ENCODE data around the gene LIN52. TPM values are rescaled to one million over a fixed set of nuclear protein-coding genes. Genes with fewer than 3 reads are reported as not detected.

LIN52 gene
- total and polyA plus RNA-seq, 2 of the 8 experiments (the other 6 are each of a cell fraction or from before 2014, with no cell fraction given): 6.8 to 11.6 TPM

GRCh38 chr14:74064426-74064825 is 20.3 kb upstream of the LIN52 start:
- H3K4me2 ChIP-seq (ENCODE audit: insufficient read depth in 1 of 2, low read depth in 2 of 2, low read length in 2 of 2): no peak overlapping the region
- peaks cover 0 to 45% (median 9%) of the 10 kb centered on the region in 4 experiments; a peak in 6 of 8 replicates for H3K36me3 ChIP-seq (ENCODE audit: control insufficient read depth in 2 of 4, insufficient read depth in 4 of 4, low read length in 3 of 4)
- H4K5ac ChIP-seq (ENCODE audit: insufficient read length, low read depth, low read length): no peak overlapping the region
- FAIRE-seq: no peak
- no peak overlapping the region for H2AK5ac ChIP-seq (ENCODE audit: low read depth, low read length)
- no peaks in the 10 kb centered on the region for H3K79me1 ChIP-seq (ENCODE audit: low read depth, low read length)
- H3K56ac ChIP-seq (replicated peaks; ENCODE audit: insufficient read length, low read depth, low read length): no peak overlapping the region
- no peak overlapping the region for H3K9ac ChIP-seq (replicated peaks in 1 of 4; ENCODE audit: extremely low read depth in 1 of 4, low read depth in 3 of 4, low read length in 3 of 4)
- no peak overlapping the region for H3K18ac ChIP-seq (ENCODE audit: extremely low read depth, low read length)
- no peak overlapping the region for H4K91ac ChIP-seq (replicated peaks; ENCODE audit: insufficient read length, low read length)
- H3K23me2 ChIP-seq (ENCODE audit: low read depth, low read length): no peaks in the 10 kb centered on the region
- H2BK12ac ChIP-seq (ENCODE audit: low read depth, low read length): no peak overlapping the region
- H3K79me2 ChIP-seq (ENCODE audit: control insufficient read depth in 1 of 2, insufficient read depth in 2 of 2, low read length in 2 of 2): no peaks in the 10 kb centered on the region
- H3K27me3 ChIP-seq (replicated peaks in 1 of 4; ENCODE audit: control insufficient read depth in 3 of 4, extremely low read depth in 1 of 4, insufficient read depth in 3 of 4, low read length in 3 of 4): no peaks in the 10 kb centered on the region
- ChIA-PET POLR2A (ENCODE audit: partially characterized antibody) (no interaction called here), CTCF (ENCODE audit: partially characterized antibody) (interaction anchor here (0.6 to 1.2 kb wide), 2 partner anchors 13 to 187 kb away, joined by 3 read pairs; no protein-coding TSS in a partner anchor)
- no peak overlapping the region for H2BK120ac ChIP-seq (replicated peaks; ENCODE audit: low read depth, low read length)
- H4K8ac ChIP-seq (ENCODE audit: extremely low read depth, insufficient read depth, low read length): no peak overlapping the region
- no peak overlapping the region for H2BK15ac ChIP-seq (ENCODE audit: low read length)
- no peak overlapping the region for H3K23ac ChIP-seq (ENCODE audit: insufficient read length)
- H2BK5ac ChIP-seq (ENCODE audit: low read depth, low read length): no peak overlapping the region
- no peak overlapping the region for H2AFZ ChIP-seq (ENCODE audit: low read length)
- H3K4ac ChIP-seq (replicated peaks; ENCODE audit: insufficient read length, low read depth, low read length): no peak overlapping the region
- H3K4me3 ChIP-seq (ENCODE audit: extremely low read depth in 1 of 4, insufficient read depth in 2 of 4, low read depth in 3 of 4, low read length in 4 of 4): no peak overlapping the region
- H3K27ac ChIP-seq (ENCODE audit: low read depth, low read length): no peak overlapping the region
- no peak overlapping the region for H3K14ac ChIP-seq (ENCODE audit: insufficient read length)
- no peak for DNase-seq (ENCODE audit: low read depth in 1 of 2, low spot score in 2 of 2)
- H3K4me1 ChIP-seq (replicated peaks in 1 of 4; ENCODE audit: control insufficient read depth in 3 of 4, insufficient read depth in 4 of 4, low read length in 3 of 4): no peaks in the 10 kb centered on the region
- H2BK20ac ChIP-seq (ENCODE audit: low read length): no peak overlapping the region
- peaks cover 0 to 3% of the 10 kb centered on the region in 2 experiments for H4K20me1 ChIP-seq (replicated peaks in 1 of 2; ENCODE audit: control insufficient read depth in 1 of 2, insufficient read depth in 2 of 2, low read length in 2 of 2)
- H3K9me3 ChIP-seq (ENCODE audit: insufficient read depth in 2 of 2, low read depth in 1 of 2, low read length in 1 of 2): no peaks in the 10 kb centered on the region
- TF ChIP-seq RAD21 (IDR thresholded peaks at IDR 0.05 in 1 of 2, conservative IDR thresholded peaks at IDR 0.05 in 1 of 2; ENCODE audit: low read depth in 2 of 2, low read length in 2 of 2) (no peak), POU5F1 (IDR thresholded peaks at IDR 0.05; ENCODE audit: low read depth, low read length) (no peak), KDM4A (IDR thresholded peaks at IDR 0.05; ENCODE audit: low read depth, low read length, severe bottlenecking) (no peak), MAX (IDR thresholded peaks at IDR 0.05) (no peak), ATF2 (IDR thresholded peaks at IDR 0.05; ENCODE audit: low read length) (no peak), E2F6 (IDR thresholded peaks at IDR 0.05) (no peak), SIN3A (conservative IDR thresholded peaks at IDR 0.05 in 1 of 2, IDR thresholded peaks at IDR 0.05 in 1 of 2; ENCODE audit: low read depth in 1 of 2, low read length in 2 of 2) (no peak), EZH2 (IDR thresholded peaks at IDR 0.05; ENCODE audit: low read depth, low read length, severe bottlenecking) (no peak), EP300 (IDR thresholded peaks at IDR 0.05; ENCODE audit: borderline replicate concordance in 1 of 2, low read depth in 2 of 2, low read length in 2 of 2) (no peak), CBX8 (IDR thresholded peaks at IDR 0.05; ENCODE audit: borderline replicate concordance, low read depth, low read length) (no peak), SUZ12 (IDR thresholded peaks at IDR 0.05; ENCODE audit: low read length) (no peak)

Data from H1 (cell line).